ENCODE data around the gene TAOK2. TPM values are rescaled to one million over a fixed set of nuclear protein-coding genes. Genes with fewer than 3 reads are reported as not detected.

The TAOK2 gene
- polyA plus RNA-seq, 12 donors, result 24.9 to 47.2 (median 31.2) TPM; not detected in 1

Other genes starting within 250 kb of the TAOK2 start
- gene C16orf54, start 227.9 kb upstream of the TAOK2 start, polyA plus RNA-seq (ENCODE audit: insufficient read length in 12 of 12), result 1 to 10 TPM in 1 of 12 donors, under 1 TPM in 9, not detected in 2; 0.10 to 1.4 (median 0.25) TPM
- gene ZG16, start 195.6 kb upstream of the TAOK2 start, polyA plus RNA-seq (ENCODE audit: insufficient read length in 12 of 12), result 1 to 10 TPM in 1 of 12 donors, under 1 TPM in 1, not detected in 10; 0.05 to 4.4 TPM
- 10 to 100 TPM in 11 of 12 donors, not detected in 1; 23.1 to 55.3 (median 33.6) TPM for gene KIF22, start 183.1 kb upstream of the TAOK2 start, polyA plus RNA-seq (ENCODE audit: insufficient read length in 12 of 12)
- 100 to 1,000 TPM in 11 of 12 donors, not detected in 1; 185 to 364 (median 230) TPM for gene MAZ, start 167.3 kb upstream of the TAOK2 start, polyA plus RNA-seq (ENCODE audit: insufficient read length in 12 of 12)
- 10 to 100 TPM in 10 of 12 donors, 1 to 10 TPM in 1, not detected in 1; 9.3 to 42.8 (median 13.9) TPM for gene PRRT2, start 161.7 kb upstream of the TAOK2 start, polyA plus RNA-seq (ENCODE audit: insufficient read length in 12 of 12)
- 10 to 100 TPM in 11 of 12 donors, not detected in 1; 22.9 to 47.7 (median 28.2) TPM for gene PAGR1, start 157.7 kb upstream of the TAOK2 start, polyA plus RNA-seq (ENCODE audit: insufficient read length in 12 of 12)
- gene MVP, start 153.4 kb upstream of the TAOK2 start, polyA plus RNA-seq (ENCODE audit: insufficient read length in 12 of 12), result 100 to 1,000 TPM in 1 of 12 donors, 10 to 100 TPM in 10, not detected in 1; 11.5 to 112 (median 18.7) TPM
- gene CDIPT, start 110.6 kb upstream of the TAOK2 start, polyA plus RNA-seq (ENCODE audit: insufficient read length in 12 of 12), result 10 to 100 TPM in 11 of 12 donors, not detected in 1; 32.1 to 48.9 (median 40.2) TPM
- gene SEZ6L2, start 74.3 kb upstream of the TAOK2 start, polyA plus RNA-seq (ENCODE audit: insufficient read length in 12 of 12), result 1 to 10 TPM in 10 of 12 donors, under 1 TPM in 1, not detected in 1; 0.99 to 9.6 (median 1.5) TPM
- 10 to 100 TPM in 1 of 12 donors, under 1 TPM in 9, not detected in 2; 0.27 to 10.5 (median 0.32) TPM for gene ASPHD1, start 73.4 kb upstream of the TAOK2 start, polyA plus RNA-seq (ENCODE audit: insufficient read length in 12 of 12)
- 10 to 100 TPM in 6 of 12 donors, 1 to 10 TPM in 5, not detected in 1; 7.6 to 21.0 (median 10.7) TPM for gene KCTD13, start 47.6 kb upstream of the TAOK2 start, polyA plus RNA-seq (ENCODE audit: insufficient read length in 12 of 12)
- gene TMEM219, start 11.8 kb upstream of the TAOK2 start, polyA plus RNA-seq (ENCODE audit: insufficient read length in 12 of 12), result 10 to 100 TPM in 11 of 12 donors, not detected in 1; 54.9 to 69.3 (median 60.5) TPM
- gene HIRIP3, start 21.7 kb downstream of the TAOK2 start, polyA plus RNA-seq (ENCODE audit: insufficient read length in 12 of 12), result 10 to 100 TPM in 11 of 12 donors, not detected in 1; 10.2 to 15.6 (median 12.0) TPM
- 10 to 100 TPM in 11 of 12 donors, not detected in 1; 24.0 to 62.2 (median 32.7) TPM for gene INO80E, start 22.4 kb downstream of the TAOK2 start, polyA plus RNA-seq (ENCODE audit: insufficient read length in 12 of 12)
- 1 to 10 TPM in 4 of 12 donors, under 1 TPM in 6, not detected in 2; 0.30 to 1.4 (median 0.94) TPM for gene DOC2A, start 37.2 kb downstream of the TAOK2 start, polyA plus RNA-seq (ENCODE audit: insufficient read length in 12 of 12)
- gene C16orf92, start 49.3 kb downstream of the TAOK2 start, polyA plus RNA-seq (ENCODE audit: insufficient read length in 12 of 12), result not detected
- gene TLCD3B, start 57.4 kb downstream of the TAOK2 start, polyA plus RNA-seq (ENCODE audit: insufficient read length in 12 of 12), result 1 to 10 TPM in 5 of 12 donors, under 1 TPM in 6, not detected in 1; 0.42 to 7.5 (median 0.80) TPM
- gene ALDOA, start 91.9 kb downstream of the TAOK2 start, polyA plus RNA-seq (ENCODE audit: insufficient read length in 12 of 12), result 1,000 to 10,000 TPM in 10 of 12 donors, 100 to 1,000 TPM in 2; 871 to 3,402 (median 1,561) TPM
- gene PPP4C, start 102.1 kb downstream of the TAOK2 start, polyA plus RNA-seq (ENCODE audit: insufficient read length in 12 of 12), result 10 to 100 TPM in 11 of 12 donors, not detected in 1; 43.0 to 95.7 (median 53.3) TPM
- gene TBX6, start 118.1 kb downstream of the TAOK2 start, polyA plus RNA-seq (ENCODE audit: insufficient read length in 12 of 12), result 1 to 10 TPM in 1 of 12 donors, under 1 TPM in 9, not detected in 2; 0.38 to 3.4 (median 0.52) TPM
- 10 to 100 TPM in 11 of 12 donors, not detected in 1; 21.9 to 98.3 (median 27.6) TPM for gene YPEL3, start 122.3 kb downstream of the TAOK2 start, polyA plus RNA-seq (ENCODE audit: insufficient read length in 12 of 12)
- 10 to 100 TPM in 1 of 12 donors, 1 to 10 TPM in 10, not detected in 1; 4.1 to 10.7 (median 5.5) TPM for gene GDPD3, start 139.7 kb downstream of the TAOK2 start, polyA plus RNA-seq (ENCODE audit: insufficient read length in 12 of 12)
- gene MAPK3, start 149.4 kb downstream of the TAOK2 start, polyA plus RNA-seq (ENCODE audit: insufficient read length in 12 of 12), result 100 to 1,000 TPM in 1 of 12 donors, 10 to 100 TPM in 10, not detected in 1; 36.6 to 102 (median 44.4) TPM
- gene CORO1A, start 209.7 kb downstream of the TAOK2 start, polyA plus RNA-seq (ENCODE audit: insufficient read length in 12 of 12), result 10 to 100 TPM in 8 of 12 donors, 1 to 10 TPM in 3, not detected in 1; 6.0 to 41.9 (median 11.0) TPM
- 10 to 100 TPM in 10 of 12 donors, not detected in 2; 13.0 to 35.0 (median 17.4) TPM for gene BOLA2B, start 219.8 kb downstream of the TAOK2 start, polyA plus RNA-seq (ENCODE audit: insufficient read length in 12 of 12)
- gene SLX1A, start 220.0 kb downstream of the TAOK2 start, polyA plus RNA-seq (ENCODE audit: insufficient read length in 12 of 12), result 10 to 100 TPM in 9 of 12 donors, 1 to 10 TPM in 2, not detected in 1; 6.8 to 21.8 (median 13.7) TPM
- gene SULT1A3, start 225.4 kb downstream of the TAOK2 start, polyA plus RNA-seq (ENCODE audit: insufficient read length in 12 of 12), result 1 to 10 TPM in 10 of 12 donors, not detected in 2; 1.7 to 5.9 (median 3.7) TPM